Glutamatergic neuron (in vitro differentiated cells): ENCODE data around the gene FHIT. TPM values are rescaled to one million over a fixed set of nuclear protein-coding genes. Genes with fewer than 3 reads are reported as not detected.

Experiments used
- DNase-seq: peaks from one replicate; pipeline ENCODE4 v3.0.0; 2022
- H3K27ac Mint-ChIP-seq: one replicate; pipeline ENCODE4 v1.8.0; 2020; ENCODE audit warnings: mild to moderate bottlenecking, mixed read lengths, inconsistent platforms; ENCODE audit not compliant: unreplicated experiment
- H3K27me3 Mint-ChIP-seq: one replicate; pipeline ENCODE4 v1.8.0; 2020; ENCODE audit warnings: mild to moderate bottlenecking, moderate library complexity, mixed read lengths, inconsistent platforms; ENCODE audit not compliant: unreplicated experiment
- H3K36me3 Mint-ChIP-seq: one replicate; pipeline ENCODE4 v1.8.0; 2020; ENCODE audit warnings: mild to moderate bottlenecking, mixed read lengths, inconsistent platforms; ENCODE audit not compliant: unreplicated experiment
- H3K4me1 Mint-ChIP-seq: one replicate; pipeline ENCODE4 v1.8.0; 2020; ENCODE audit warnings: mild to moderate bottlenecking, low read depth, mixed read lengths, inconsistent platforms; ENCODE audit not compliant: unreplicated experiment
- H3K4me3 Mint-ChIP-seq: one replicate; pipeline ENCODE4 v1.8.0; 2020; ENCODE audit warnings: mild to moderate bottlenecking, mixed read lengths, inconsistent platforms; ENCODE audit not compliant: unreplicated experiment
- H3K9me3 Mint-ChIP-seq: one replicate; pipeline ENCODE4 v1.8.0; 2020; ENCODE audit warnings: mild to moderate bottlenecking, moderate library complexity, mixed read lengths, inconsistent platforms; ENCODE audit not compliant: unreplicated experiment
- total RNA-seq: library from RNA; stranded (reverse); fragmentation: NEBNext Ultra II Directional; extraction: Animal tissue kit (Norgen Biotek cat#: 25700); gene quantifications from one replicate; pipeline ENCODE4 v1.2.1, GENCODE V29; 2021; ENCODE audit not compliant: unreplicated experiment
- TF ChIP-seq, protein P1 (sequence below): fragments of 200-600 bp; sonication (generic); IDR thresholded peaks from one replicate; pipeline ENCODE4 v1.5.0; 2021; ENCODE audit not compliant: partially characterized antibody, unreplicated experiment

The FHIT gene
- total RNA-seq, 1 donor from 2014 or later = 15.2 TPM

DNA sequence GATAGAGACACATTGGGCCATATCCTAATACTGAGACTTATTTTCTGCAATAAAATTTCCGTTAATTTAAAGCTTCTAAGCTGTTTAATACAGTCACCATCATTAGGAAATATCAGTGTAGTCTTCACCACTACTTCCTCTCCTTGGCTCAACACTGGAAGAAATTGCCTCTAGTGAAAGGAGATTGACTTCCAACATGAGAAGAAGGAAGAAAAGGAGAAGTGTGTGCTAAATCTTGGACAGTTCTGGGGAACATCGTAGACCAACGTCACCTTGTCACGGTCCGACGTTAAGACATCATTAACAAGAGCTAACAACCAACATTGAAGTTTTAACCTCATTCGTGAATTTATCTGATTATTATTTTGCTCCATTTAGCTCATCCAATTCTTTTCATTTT is 1214.4 kb downstream of the FHIT start:
- Mint-ChIP-seq H3K4me1 (no peaks in the 10 kb centered on the region), H3K9me3 (no peaks in the 10 kb centered on the region), H3K36me3 (no peaks in the 10 kb centered on the region), H3K4me3 (no peak overlapping the region), H3K27me3 (no peaks in the 10 kb centered on the region), H3K27ac (no peak overlapping the region)
- TF ChIP-seq, protein P1, sequence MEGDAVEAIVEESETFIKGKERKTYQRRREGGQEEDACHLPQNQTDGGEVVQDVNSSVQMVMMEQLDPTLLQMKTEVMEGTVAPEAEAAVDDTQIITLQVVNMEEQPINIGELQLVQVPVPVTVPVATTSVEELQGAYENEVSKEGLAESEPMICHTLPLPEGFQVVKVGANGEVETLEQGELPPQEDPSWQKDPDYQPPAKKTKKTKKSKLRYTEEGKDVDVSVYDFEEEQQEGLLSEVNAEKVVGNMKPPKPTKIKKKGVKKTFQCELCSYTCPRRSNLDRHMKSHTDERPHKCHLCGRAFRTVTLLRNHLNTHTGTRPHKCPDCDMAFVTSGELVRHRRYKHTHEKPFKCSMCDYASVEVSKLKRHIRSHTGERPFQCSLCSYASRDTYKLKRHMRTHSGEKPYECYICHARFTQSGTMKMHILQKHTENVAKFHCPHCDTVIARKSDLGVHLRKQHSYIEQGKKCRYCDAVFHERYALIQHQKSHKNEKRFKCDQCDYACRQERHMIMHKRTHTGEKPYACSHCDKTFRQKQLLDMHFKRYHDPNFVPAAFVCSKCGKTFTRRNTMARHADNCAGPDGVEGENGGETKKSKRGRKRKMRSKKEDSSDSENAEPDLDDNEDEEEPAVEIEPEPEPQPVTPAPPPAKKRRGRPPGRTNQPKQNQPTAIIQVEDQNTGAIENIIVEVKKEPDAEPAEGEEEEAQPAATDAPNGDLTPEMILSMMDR = no peak
- DNase-seq = no peak

DNA sequence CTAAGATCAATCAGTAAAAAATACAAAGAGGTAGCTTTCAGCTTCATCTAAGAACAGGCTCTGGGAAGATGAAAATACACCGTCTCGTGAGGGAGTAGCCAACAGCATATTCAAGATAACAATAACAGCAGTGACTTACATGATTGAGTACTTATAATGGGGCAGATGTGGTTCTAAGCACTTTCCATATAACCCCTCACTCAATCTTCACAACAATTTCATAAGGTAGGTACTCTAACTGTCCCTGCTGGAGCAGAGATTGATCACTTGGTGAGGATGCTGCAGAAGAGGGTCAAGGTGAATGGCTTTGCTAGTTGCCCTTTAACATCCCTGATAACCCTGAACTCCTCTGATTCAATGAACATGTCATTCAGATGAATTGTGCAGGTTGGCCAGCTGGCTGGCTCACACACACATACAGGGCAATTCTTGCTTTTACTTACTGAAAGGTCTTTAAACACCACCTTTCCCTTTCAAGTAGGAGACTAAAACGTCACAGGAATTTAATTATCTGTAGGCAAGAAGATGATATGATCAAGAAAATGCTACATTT is 1217.3 kb downstream of the FHIT start:
- TF ChIP-seq, protein P1 = no peak
- H3K9me3 Mint-ChIP-seq = peaks cover 7% of the 10 kb centered on the region
- H3K36me3 Mint-ChIP-seq = no peaks in the 10 kb centered on the region
- peaks cover 10% of the 10 kb centered on the region for H3K27me3 Mint-ChIP-seq
- H3K4me1 Mint-ChIP-seq = peaks cover 12% of the 10 kb centered on the region
- DNase-seq = no peak
- no peak overlapping the region for H3K4me3 Mint-ChIP-seq
- H3K27ac Mint-ChIP-seq = no peak overlapping the region

DNA sequence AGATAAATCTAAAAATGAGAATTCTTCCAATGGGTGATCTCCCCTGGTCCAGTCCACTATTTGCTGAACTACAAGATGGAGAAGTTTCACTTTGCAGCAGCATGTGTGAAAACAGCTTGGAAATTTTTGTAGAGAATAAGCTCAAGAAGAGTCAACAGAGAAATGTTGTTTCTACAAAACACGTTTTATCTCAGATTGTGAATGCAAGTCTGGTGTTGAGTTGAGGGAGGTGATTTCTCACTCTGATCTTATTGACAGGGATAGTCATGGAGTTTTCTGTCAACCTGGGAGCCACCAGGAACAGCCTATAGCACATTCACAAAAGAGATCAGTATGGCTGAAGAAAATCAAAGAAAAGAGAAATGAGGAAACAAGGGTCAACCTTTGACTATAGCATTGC is 1220.3 kb downstream of the FHIT start:
- DNase-seq = no peak
- TF ChIP-seq, protein P1 = no peak
- no peak overlapping the region for H3K4me3 Mint-ChIP-seq
- peak overlapping the region; percentile 38 for H3K27ac Mint-ChIP-seq
- peaks cover 14% of the 10 kb centered on the region for H3K4me1 Mint-ChIP-seq
- H3K9me3 Mint-ChIP-seq = peaks cover 7% of the 10 kb centered on the region
- H3K27me3 Mint-ChIP-seq = peaks cover 10% of the 10 kb centered on the region
- H3K36me3 Mint-ChIP-seq = no peaks in the 10 kb centered on the region

DNA sequence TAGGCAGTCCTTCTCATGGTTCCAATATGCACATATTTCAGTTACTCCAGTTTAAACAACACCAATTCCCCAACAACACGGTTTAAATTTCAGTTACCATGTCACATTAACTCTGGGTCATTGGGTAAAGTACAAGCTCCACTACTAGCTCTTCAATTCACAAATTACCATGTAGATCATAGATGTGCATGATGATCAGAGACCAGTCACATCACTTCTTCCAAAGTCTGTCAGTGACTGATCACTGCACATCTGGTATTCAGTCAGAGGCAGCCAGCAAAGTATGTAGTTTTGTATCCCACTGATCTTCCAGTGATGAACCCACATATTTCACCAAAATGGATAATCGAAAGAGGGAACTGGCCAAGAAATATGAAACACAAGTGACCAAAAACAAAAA is 1223.0 kb downstream of the FHIT start:
- TF ChIP-seq, protein P1 = no peak
- Mint-ChIP-seq H3K4me3 (no peak overlapping the region), H3K4me1 (peaks cover 16% of the 10 kb centered on the region), H3K36me3 (no peaks in the 10 kb centered on the region), H3K27me3 (peaks cover 10% of the 10 kb centered on the region), H3K27ac (no peak overlapping the region), H3K9me3 (peaks cover 7% of the 10 kb centered on the region)
- no peak for DNase-seq

DNA sequence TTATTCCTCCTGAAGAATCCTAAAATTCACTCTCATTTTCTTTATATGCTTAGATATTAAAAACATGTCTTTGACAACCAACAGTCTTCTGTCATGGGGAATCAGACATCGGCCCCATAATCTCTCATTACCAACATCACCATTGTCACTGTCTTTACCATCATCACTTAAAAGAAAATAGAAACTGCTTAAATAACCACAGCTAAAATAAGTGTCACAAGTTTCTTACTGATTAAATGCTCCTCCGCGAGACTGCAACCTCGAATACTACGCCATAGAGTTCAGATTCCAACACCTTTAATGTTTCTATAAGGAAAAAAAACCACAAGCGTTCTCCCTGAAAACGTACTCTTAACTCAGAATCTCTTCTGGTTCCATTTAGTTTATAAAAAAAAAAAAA is 1223.9 kb downstream of the FHIT start:
- peaks cover 16% of the 10 kb centered on the region for H3K4me1 Mint-ChIP-seq
- DNase-seq = no peak
- H3K36me3 Mint-ChIP-seq = no peaks in the 10 kb centered on the region
- peaks cover 10% of the 10 kb centered on the region for H3K27me3 Mint-ChIP-seq
- H3K9me3 Mint-ChIP-seq = peaks cover 7% of the 10 kb centered on the region
- H3K27ac Mint-ChIP-seq = no peak overlapping the region
- TF ChIP-seq, protein P1 = no peak
- no peak overlapping the region for H3K4me3 Mint-ChIP-seq
